ENCODE data around the gene RNF13. TPM values are rescaled to one million over a fixed set of nuclear protein-coding genes. Genes with fewer than 3 reads are reported as not detected.
"Not testable (repeated sequence)": the region's sequence is repeated elsewhere in the genome, so short reads cannot be mapped to it uniquely, and the experiment has no call there.

Gene RNF13
- polyA plus RNA-seq, 10 donors = 36.8 to 46.8 (median 41.4) TPM

DNA sequence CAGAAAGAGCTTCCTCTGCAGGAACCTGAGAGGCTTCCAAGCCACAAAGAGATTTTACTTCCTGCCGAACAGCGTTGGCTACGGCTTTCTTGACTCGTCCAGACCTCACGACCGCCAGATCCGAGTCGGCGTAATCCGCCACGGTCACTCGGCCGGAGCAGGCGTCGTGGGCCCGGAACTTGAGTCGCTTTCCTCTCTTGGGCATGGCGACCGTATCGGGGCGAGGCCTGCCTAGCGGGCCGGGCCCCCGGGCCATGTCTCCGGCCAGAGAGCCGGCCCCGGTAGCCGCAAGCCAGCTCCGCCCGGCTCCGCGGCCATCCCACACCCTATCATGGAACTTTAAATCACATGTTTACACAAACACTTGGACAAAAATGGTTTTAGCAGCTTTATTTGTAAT is 170.0 kb downstream of the RNF13 start:
- not testable (repeated sequence) for DNase-seq

GRCh38 chr3:149983628-149984027 is 170.6 kb downstream of the RNF13 start:
- DNase-seq = no peak

- DNase-seq = no peak
Measured at GRCh38 chr3:149989307-149989706, 176.3 kb downstream of the RNF13 start.

DNA sequence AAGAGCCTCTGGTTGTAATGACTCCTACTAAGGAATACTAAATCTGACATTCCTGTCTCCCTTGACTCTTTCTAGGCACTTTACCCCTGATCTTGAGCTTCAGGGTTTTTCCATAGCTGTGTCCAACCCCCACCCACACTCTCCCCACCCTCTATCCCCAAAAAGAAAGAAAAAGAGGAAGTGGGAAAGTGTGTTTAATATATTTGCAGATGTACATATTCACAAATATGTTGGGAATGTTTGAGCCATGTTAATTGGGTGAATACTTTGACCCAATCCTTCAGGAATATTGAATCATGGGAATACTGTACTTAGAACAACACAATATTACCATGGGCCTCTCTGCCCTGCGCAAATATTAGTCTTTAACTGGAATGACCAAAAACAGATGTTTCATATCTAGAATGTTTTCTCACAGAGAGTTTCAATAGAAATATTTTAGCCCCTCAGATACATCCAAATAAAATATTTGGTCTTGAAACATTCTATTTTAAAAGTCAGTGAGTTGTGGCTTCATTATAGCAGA is 177.5 kb downstream of the RNF13 start:
- no peak for DNase-seq

DNA sequence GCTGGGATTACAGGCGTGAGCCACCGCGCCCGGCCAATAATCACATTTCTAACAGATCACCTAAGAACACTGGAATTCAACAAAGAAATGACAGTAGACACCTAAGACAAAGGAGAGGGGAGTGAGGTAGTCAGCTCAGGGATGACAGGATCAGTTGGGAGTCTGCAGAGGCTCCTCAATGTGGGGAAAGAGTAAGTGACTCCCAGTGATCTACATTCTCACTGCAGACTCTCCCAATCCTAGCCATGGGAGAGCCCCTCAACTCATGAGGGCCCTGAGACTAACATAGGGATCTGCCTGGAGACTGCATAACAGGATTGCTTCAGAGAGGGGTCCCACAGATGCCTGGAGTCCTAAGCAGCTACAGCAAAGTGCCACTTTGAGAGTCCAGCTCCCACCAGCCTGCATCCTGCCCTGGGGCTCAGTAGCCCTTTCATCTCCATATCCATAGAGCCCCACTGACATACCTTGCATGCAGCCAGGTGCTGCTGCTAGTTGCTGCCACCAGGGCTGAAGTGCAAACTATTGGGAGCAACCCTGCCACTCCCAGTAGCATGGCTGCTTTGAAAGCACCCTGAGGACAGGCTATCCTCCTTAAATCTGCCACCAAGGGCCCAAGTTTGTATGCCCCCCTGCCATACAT is 179.5 kb downstream of the RNF13 start:
- DNase-seq = no peak

- DNase-seq = no peak
Measured at GRCh38 chr3:149998946-149999345, 185.9 kb downstream of the RNF13 start.

DNA sequence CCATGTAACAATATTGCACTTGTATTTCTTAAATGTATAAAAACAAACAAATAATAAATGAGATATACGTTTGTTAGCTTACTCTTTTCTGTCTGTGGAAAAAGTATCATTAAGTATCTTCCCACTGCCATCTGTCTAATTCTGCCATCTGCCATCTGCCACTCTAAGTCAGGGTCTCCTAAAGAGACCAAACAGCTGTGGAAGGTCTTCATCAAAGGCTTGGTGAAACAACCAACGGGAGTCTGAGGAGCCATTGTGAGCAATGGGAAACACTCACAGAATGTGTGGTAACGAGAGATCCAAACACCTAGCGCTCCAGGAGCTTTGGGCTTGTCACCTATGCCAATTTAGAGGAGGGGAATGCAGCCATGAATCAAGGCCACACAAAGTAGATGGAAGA is 186.4 kb downstream of the RNF13 start:
- DNase-seq = no peak

- no peak for DNase-seq
Measured at GRCh38 chr3:150000641-150001040, 187.6 kb downstream of the RNF13 start.

DNA sequence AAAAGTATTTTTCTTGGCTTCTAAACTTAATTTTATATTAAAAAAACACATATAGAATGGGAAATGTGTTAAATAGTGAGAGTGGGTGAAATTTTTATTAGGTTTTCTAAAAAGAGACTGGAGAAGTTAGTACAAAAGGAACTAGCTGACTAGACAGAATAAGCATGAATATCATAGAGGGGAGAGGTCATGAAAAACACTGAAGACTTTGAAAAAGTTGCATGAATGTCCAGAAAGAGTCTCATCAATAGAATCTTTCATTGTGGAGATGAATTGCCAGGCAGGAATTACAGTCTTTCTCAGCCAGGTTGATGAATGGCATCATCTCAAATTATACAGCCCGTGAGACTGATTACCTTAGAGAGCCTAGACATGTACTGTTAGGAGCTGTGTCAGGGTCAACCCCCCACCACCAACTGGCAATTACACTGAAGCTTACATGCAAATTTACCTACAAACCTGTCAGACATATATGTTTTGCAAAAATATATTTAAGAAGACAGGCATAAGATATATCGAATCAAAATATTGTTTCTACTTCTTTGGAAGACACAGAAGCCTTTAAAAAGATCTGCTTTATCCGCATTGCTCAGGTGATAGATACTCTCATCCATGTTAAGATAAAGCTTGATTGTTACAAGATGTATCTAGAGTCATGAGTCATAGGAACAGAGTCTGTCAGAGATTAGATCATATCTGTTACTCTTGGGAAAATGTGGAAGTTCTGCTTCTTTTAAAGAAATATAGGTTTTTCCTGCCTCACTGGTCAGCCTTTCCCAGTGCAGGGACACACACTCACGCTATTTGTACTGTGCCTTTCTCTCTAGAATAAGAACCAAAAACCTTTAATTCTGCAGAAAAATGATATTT is 192.5 kb downstream of the RNF13 start:
- no peak for DNase-seq

GRCh38 chr3:150006794-150007193 is 193.8 kb downstream of the RNF13 start:
- DNase-seq = no peak

Other genes starting within 250 kb of the RNF13 start
- 100 to 1,000 TPM in 1 of 10 donors, 10 to 100 TPM in 9; 62.6 to 110 (median 72.5) TPM for gene WWTR1, start 155.2 kb upstream of the RNF13 start, polyA plus RNA-seq (ENCODE audit: insufficient read length in 10 of 10)
- 10 to 100 TPM; 27.7 to 39.9 (median 36.3) TPM for gene COMMD2, start 60.7 kb upstream of the RNF13 start, polyA plus RNA-seq (ENCODE audit: insufficient read length in 10 of 10)
- gene ANKUB1, start 20.7 kb upstream of the RNF13 start, polyA plus RNA-seq (ENCODE audit: insufficient read length in 10 of 10) = under 1 TPM in 3 of 10 donors, not detected in 7; 0.20 to 0.32 (median 0.20) TPM
- 100 to 1,000 TPM; 226 to 291 (median 257) TPM for gene PFN2, start 157.7 kb downstream of the RNF13 start, polyA plus RNA-seq (ENCODE audit: insufficient read length in 10 of 10)